ENCODE measurements around the gene KRT84.

DNA sequence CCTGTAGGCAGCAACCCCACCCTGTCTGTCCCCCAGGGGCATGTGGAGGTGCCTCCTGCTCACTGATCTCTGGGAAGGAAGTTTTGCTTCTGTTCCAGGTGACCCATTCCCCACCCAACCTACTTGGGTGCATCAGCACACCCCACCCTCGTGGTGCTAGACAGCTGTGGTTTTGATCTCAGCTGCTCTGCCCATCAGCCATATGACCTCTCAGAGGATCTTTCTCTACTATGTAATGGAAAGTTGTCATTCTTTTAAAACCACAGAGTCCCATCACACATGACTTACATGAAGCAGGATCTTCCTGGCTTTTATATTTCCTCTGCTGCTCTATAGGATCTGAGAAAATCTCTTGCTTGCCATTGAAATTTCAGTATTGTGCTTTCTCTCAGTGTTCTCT is 34.2 kb upstream of the KRT84 start:
- TF ChIP-seq POLR2A (IDR thresholded peaks at IDR 0.05; ENCODE audit: low read depth, low read length) = no peak
- TF ChIP-seq POLR2AphosphoS5 (IDR thresholded peaks at IDR 0.05; ENCODE audit: low read depth, low read length) = no peak
